Dendritic cell treated with granulocyte-macrophage colony-stimulating factor and Interleukin-4, amounts not matched to agents 40 ng/mL and 50 ng/mL, for 4 days (primary cell): ENCODE data around the gene SH3D19.
"Not testable (repeated sequence)": the region's sequence is repeated elsewhere in the genome, so short reads cannot be mapped to it uniquely, and the experiment has no call there.

Experiments
- H3K27ac Mint-ChIP-seq: one replicate; pipeline ENCODE4 v1.8.0; 2022; ENCODE audit warnings: mild to moderate bottlenecking, mixed read lengths
- H3K27me3 Mint-ChIP-seq: one replicate; pipeline ENCODE4 v1.8.0; 2022; ENCODE audit warnings: mild to moderate bottlenecking, mixed read lengths
- H3K36me3 Mint-ChIP-seq: one replicate; pipeline ENCODE4 v1.8.0; 2022; ENCODE audit warnings: low read depth, mixed read lengths
- H3K4me1 Mint-ChIP-seq: one replicate; pipeline ENCODE4 v1.8.0; 2022; ENCODE audit warnings: low read depth, mixed read lengths
- H3K4me3 Mint-ChIP-seq: one replicate; pipeline ENCODE4 v1.8.0; 2022; ENCODE audit warnings: mild to moderate bottlenecking, moderate library complexity, mixed read lengths
- H3K9me3 Mint-ChIP-seq: one replicate; pipeline ENCODE4 v1.8.0; 2022; ENCODE audit warnings: mixed read lengths
- intact Hi-C: fragments of 100-400 bp; cut with micrococcal nuclease; formaldehyde crosslinking; loops from one replicate; pipeline ENCODE4 v1.15.0; 2022

Gene SH3D19

GRCh38 chr4:151268905-151269304 is 56.5 kb downstream of the SH3D19 start:
- H3K27me3 Mint-ChIP-seq, H3K9me3 Mint-ChIP-seq, H3K4me1 Mint-ChIP-seq, H3K36me3 Mint-ChIP-seq, H3K27ac Mint-ChIP-seq, H3K4me3 Mint-ChIP-seq, intact Hi-C loops: not testable (repeated sequence)

- Mint-ChIP-seq H3K27me3 (no peaks in the 10 kb centered on the region), H3K27ac (no peak overlapping the region), H3K4me3 (no peak overlapping the region), H3K36me3 (no peaks in the 10 kb centered on the region), H3K9me3 (no peaks in the 10 kb centered on the region), H3K4me1 (no peaks in the 10 kb centered on the region)
- intact Hi-C loops, result no loop called here
Observed at GRCh38 chr4:151267822-151268535, 57.4 kb downstream of the SH3D19 start.

GRCh38 chr4:151267104-151267503 is 58.3 kb downstream of the SH3D19 start:
- Mint-ChIP-seq H3K4me3 (no peak overlapping the region), H3K27ac (no peak overlapping the region), H3K27me3 (no peaks in the 10 kb centered on the region), H3K36me3 (no peaks in the 10 kb centered on the region), H3K4me1 (no peaks in the 10 kb centered on the region), H3K9me3 (no peaks in the 10 kb centered on the region)
- intact Hi-C loops, result no loop called here

- no peak overlapping the region for H3K27ac Mint-ChIP-seq
- no peaks in the 10 kb centered on the region for H3K4me1 Mint-ChIP-seq
- H3K36me3 Mint-ChIP-seq, result no peaks in the 10 kb centered on the region
- H3K4me3 Mint-ChIP-seq, result no peak overlapping the region
- no peaks in the 10 kb centered on the region for H3K9me3 Mint-ChIP-seq
- no peaks in the 10 kb centered on the region for H3K27me3 Mint-ChIP-seq
- intact Hi-C loops, result no loop called here
Observed at GRCh38 chr4:151266497-151266896, 58.9 kb downstream of the SH3D19 start.

GRCh38 chr4:151263455-151263854 is 62.0 kb downstream of the SH3D19 start:
- Mint-ChIP-seq H3K4me1 (no peaks in the 10 kb centered on the region), H3K27me3 (no peaks in the 10 kb centered on the region)
- intact Hi-C loops, result no loop called here

GRCh38 chr4:151260526-151260925 is 64.9 kb downstream of the SH3D19 start:
- Mint-ChIP-seq H3K36me3 (no peaks in the 10 kb centered on the region), H3K4me3 (no peak overlapping the region), H3K27ac (no peak overlapping the region), H3K27me3 (no peaks in the 10 kb centered on the region), H3K9me3 (peaks cover 12% of the 10 kb centered on the region), H3K4me1 (no peaks in the 10 kb centered on the region)
- intact Hi-C loops, result no loop called here

More at GRCh38 chr4:151263455-151263854, 62.0 kb downstream of the SH3D19 start:
- Mint-ChIP-seq H3K27ac (no peak overlapping the region), H3K4me3 (no peak overlapping the region), H3K9me3 (peaks cover under 1% of the 10 kb centered on the region), H3K36me3 (no peaks in the 10 kb centered on the region)

GRCh38 chr4:151259752-151260151 is 65.7 kb downstream of the SH3D19 start:
- Mint-ChIP-seq H3K4me1 (no peaks in the 10 kb centered on the region), H3K36me3 (no peaks in the 10 kb centered on the region), H3K9me3 (peaks cover 12% of the 10 kb centered on the region), H3K27me3 (no peaks in the 10 kb centered on the region), H3K27ac (no peak overlapping the region), H3K4me3 (no peak overlapping the region)
- intact Hi-C loops, result no loop called here

- Mint-ChIP-seq H3K27ac (no peak overlapping the region), H3K36me3 (no peaks in the 10 kb centered on the region), H3K4me1 (no peaks in the 10 kb centered on the region), H3K4me3 (no peak overlapping the region), H3K9me3 (peaks cover 12% of the 10 kb centered on the region), H3K27me3 (no peaks in the 10 kb centered on the region)
- intact Hi-C loops, result no loop called here
Observed at GRCh38 chr4:151257704-151258103, 67.7 kb downstream of the SH3D19 start.

GRCh38 chr4:151256134-151256533 is 69.3 kb downstream of the SH3D19 start:
- Mint-ChIP-seq H3K4me3 (no peak overlapping the region), H3K27ac (no peak overlapping the region), H3K4me1 (no peaks in the 10 kb centered on the region), H3K27me3 (no peaks in the 10 kb centered on the region), H3K9me3 (peaks cover 12% of the 10 kb centered on the region), H3K36me3 (no peaks in the 10 kb centered on the region)
- intact Hi-C loops, result no loop called here

- H3K36me3 Mint-ChIP-seq, H3K27ac Mint-ChIP-seq, H3K27me3 Mint-ChIP-seq, H3K4me1 Mint-ChIP-seq, intact Hi-C loops, H3K4me3 Mint-ChIP-seq: not testable (repeated sequence)
- peaks cover 12% of the 10 kb centered on the region for H3K9me3 Mint-ChIP-seq
Observed at GRCh38 chr4:151255680-151256079, 69.7 kb downstream of the SH3D19 start.

- H3K4me1 Mint-ChIP-seq, H3K36me3 Mint-ChIP-seq, H3K4me3 Mint-ChIP-seq, H3K27me3 Mint-ChIP-seq, intact Hi-C loops, H3K27ac Mint-ChIP-seq: not testable (repeated sequence)
- H3K9me3 Mint-ChIP-seq, result peaks cover 12% of the 10 kb centered on the region
Observed at GRCh38 chr4:151255226-151255625, 70.2 kb downstream of the SH3D19 start.

- H3K36me3 Mint-ChIP-seq, result no peaks in the 10 kb centered on the region
- no peak overlapping the region for H3K27ac Mint-ChIP-seq
- no peak overlapping the region for H3K4me3 Mint-ChIP-seq
- H3K27me3 Mint-ChIP-seq, result no peaks in the 10 kb centered on the region
- H3K9me3 Mint-ChIP-seq, result no peaks in the 10 kb centered on the region
- intact Hi-C loops, result no loop called here
- H3K4me1 Mint-ChIP-seq, result no peaks in the 10 kb centered on the region
Observed at GRCh38 chr4:151251603-151252304, 73.7 kb downstream of the SH3D19 start.

GRCh38 chr4:151250706-151251105 is 74.7 kb downstream of the SH3D19 start:
- H3K36me3 Mint-ChIP-seq, result no peaks in the 10 kb centered on the region
- H3K9me3 Mint-ChIP-seq, result no peaks in the 10 kb centered on the region
- H3K4me1 Mint-ChIP-seq, result no peaks in the 10 kb centered on the region
- no peaks in the 10 kb centered on the region for H3K27me3 Mint-ChIP-seq
- H3K27ac Mint-ChIP-seq, result no peak overlapping the region
- intact Hi-C loops, result no loop called here
- H3K4me3 Mint-ChIP-seq, result no peak overlapping the region

- H3K36me3 Mint-ChIP-seq, result no peaks in the 10 kb centered on the region
- H3K9me3 Mint-ChIP-seq, result no peaks in the 10 kb centered on the region
- H3K4me3 Mint-ChIP-seq, result no peak overlapping the region
- intact Hi-C loops, result no loop called here
- no peak overlapping the region for H3K27ac Mint-ChIP-seq
- H3K4me1 Mint-ChIP-seq, result no peaks in the 10 kb centered on the region
- peaks cover 2% of the 10 kb centered on the region for H3K27me3 Mint-ChIP-seq
Observed at GRCh38 chr4:151248519-151248918, 76.9 kb downstream of the SH3D19 start.

- Mint-ChIP-seq H3K36me3 (no peaks in the 10 kb centered on the region), H3K27me3 (peaks cover 2% of the 10 kb centered on the region), H3K27ac (no peak overlapping the region), H3K4me3 (no peak overlapping the region), H3K4me1 (no peaks in the 10 kb centered on the region), H3K9me3 (no peaks in the 10 kb centered on the region)
- intact Hi-C loops, result no loop called here
Observed at GRCh38 chr4:151247395-151247794, 78.0 kb downstream of the SH3D19 start.
